Measurements from ENCODE around the gene SH3RF3.
A peak's percentile ranks its signal among the peaks of the same experiment; 100 is the strongest.

Gene SH3RF3

GRCh38 chr2:109367683-109368082 is 238.7 kb downstream of the SH3RF3 start:
- Histone ChIP-seq H3K9ac (no peak overlapping the region), H3K4me1 (peaks cover 9 to 18% (median 12%) of the 10 kb centered on the region in 10 experiments), H3K9me3 (replicated peaks in 1 of 11) (no peaks in the 10 kb centered on the region), H3K4me2 (no peak overlapping the region), H3K36me3 (peaks cover 13 to 26% (median 17%) of the 10 kb centered on the region in 11 experiments), H3K4me3 (no peak overlapping the region), H3K27me3 (no peaks in the 10 kb centered on the region), H3K27ac (no peak overlapping the region), H4K20me1 (peaks cover 0 to 95% (median 66%) of the 10 kb centered on the region in 11 experiments; a peak in 19 of 22 replicates)
- TF ChIP-seq Cebpa-rat (IDR thresholded peaks at IDR 0.05): no peak

GRCh38 chr2:109368798-109369197 is 239.8 kb downstream of the SH3RF3 start:
- H3K4me3 ChIP-seq: no peak overlapping the region
- peaks cover 9 to 24% (median 15%) of the 10 kb centered on the region in 10 experiments for H3K4me1 ChIP-seq
- H3K27me3 ChIP-seq: no peaks in the 10 kb centered on the region
- H3K27ac ChIP-seq: no peak overlapping the region
- peaks cover 13 to 37% (median 28%) of the 10 kb centered on the region in 11 experiments for H3K36me3 ChIP-seq
- TF ChIP-seq Cebpa-rat (IDR thresholded peaks at IDR 0.05): no peak
- H4K20me1 ChIP-seq: peaks cover 0 to 95% (median 71%) of the 10 kb centered on the region in 11 experiments; a peak in 19 of 22 replicates
- no peak overlapping the region for H3K4me2 ChIP-seq
- H3K9me3 ChIP-seq (replicated peaks in 1 of 11): no peaks in the 10 kb centered on the region
- no peak overlapping the region for H3K9ac ChIP-seq

- no peaks in the 10 kb centered on the region for H3K27me3 ChIP-seq
- no peak overlapping the region for H3K9ac ChIP-seq
- H3K4me1 ChIP-seq: peaks cover 6 to 24% (median 7%) of the 10 kb centered on the region in 10 experiments
- H4K20me1 ChIP-seq: peaks cover 0 to 95% (median 71%) of the 10 kb centered on the region in 11 experiments; a peak in 18 of 22 replicates
- TF ChIP-seq Cebpa-rat (IDR thresholded peaks at IDR 0.05): no peak
- peaks cover 18 to 45% (median 37%) of the 10 kb centered on the region in 11 experiments for H3K36me3 ChIP-seq
- no peak overlapping the region for H3K4me2 ChIP-seq
- H3K4me3 ChIP-seq: no peak overlapping the region
- H3K27ac ChIP-seq: no peak overlapping the region
- no peaks in the 10 kb centered on the region for H3K9me3 ChIP-seq (replicated peaks in 1 of 11)
These were observed 240.7 kb downstream of the SH3RF3 start for GRCh38 chr2:109369671-109370191.

GRCh38 chr2:109370399-109371035 is 241.5 kb downstream of the SH3RF3 start:
- Histone ChIP-seq H3K4me1 (peaks cover 0 to 16% (median 3%) of the 10 kb centered on the region in 10 experiments; a peak in 8 of 20 replicates), H3K4me3 (no peak overlapping the region), H4K20me1 (peaks cover 0 to 95% (median 69%) of the 10 kb centered on the region in 11 experiments; a peak in 17 of 22 replicates), H3K9me3 (replicated peaks in 1 of 11) (no peaks in the 10 kb centered on the region), H3K27me3 (no peaks in the 10 kb centered on the region), H3K4me2 (no peak overlapping the region; a peak in 1 of 22 replicates), H3K36me3 (peaks cover 26 to 53% (median 45%) of the 10 kb centered on the region in 11 experiments), H3K9ac (no peak overlapping the region), H3K27ac (no peak overlapping the region)
- no peak for TF ChIP-seq Cebpa-rat (IDR thresholded peaks at IDR 0.05)

- H3K27ac ChIP-seq: no peak overlapping the region
- H3K4me1 ChIP-seq: peaks cover 0 to 16% (median 3%) of the 10 kb centered on the region in 10 experiments; a peak in 8 of 20 replicates
- no peak for TF ChIP-seq Cebpa-rat (IDR thresholded peaks at IDR 0.05)
- no peak overlapping the region for H3K4me3 ChIP-seq
- H3K27me3 ChIP-seq: no peaks in the 10 kb centered on the region
- peaks cover 0 to 95% (median 75%) of the 10 kb centered on the region in 11 experiments; a peak in 19 of 22 replicates for H4K20me1 ChIP-seq
- no peaks in the 10 kb centered on the region for H3K9me3 ChIP-seq (replicated peaks in 1 of 11)
- peaks cover 28 to 63% (median 53%) of the 10 kb centered on the region in 11 experiments for H3K36me3 ChIP-seq
- no peak overlapping the region for H3K4me2 ChIP-seq
- no peak overlapping the region for H3K9ac ChIP-seq
These were observed 242.6 kb downstream of the SH3RF3 start for GRCh38 chr2:109371481-109372170.

GRCh38 chr2:109372171-109372568 is 243.2 kb downstream of the SH3RF3 start:
- Histone ChIP-seq H4K20me1 (peaks cover 0 to 95% (median 80%) of the 10 kb centered on the region in 11 experiments; a peak in 19 of 22 replicates), H3K9ac (no peak overlapping the region), H3K36me3 (peaks cover 28 to 68% (median 56%) of the 10 kb centered on the region in 11 experiments), H3K9me3 (replicated peaks in 1 of 11) (no peaks in the 10 kb centered on the region), H3K4me1 (peaks cover 0 to 16% (median 3%) of the 10 kb centered on the region in 10 experiments; a peak in 8 of 20 replicates), H3K4me2 (no peak overlapping the region), H3K27ac (no peak overlapping the region), H3K27me3 (no peaks in the 10 kb centered on the region), H3K4me3 (no peak overlapping the region)
- TF ChIP-seq Cebpa-rat (IDR thresholded peaks at IDR 0.05): no peak

- H3K4me3 ChIP-seq: no peak overlapping the region
These were observed 243.6 kb downstream of the SH3RF3 start for GRCh38 chr2:109372614-109373013.

GRCh38 chr2:109373791-109374547 is 245.0 kb downstream of the SH3RF3 start:
- Histone ChIP-seq H3K36me3 (peaks cover 28 to 79% (median 58%) of the 10 kb centered on the region in 11 experiments), H4K20me1 (peaks cover 6 to 100% (median 94%) of the 10 kb centered on the region in 11 experiments; a peak in 20 of 22 replicates), H3K4me2 (peak overlapping the region in 5 of 11 experiments; percentile 7 to 48 (median 48); a peak in 10 of 22 replicates), H3K9ac (no peak overlapping the region; a peak in 1 of 22 replicates), H3K9me3 (replicated peaks in 1 of 11) (no peaks in the 10 kb centered on the region), H3K27ac (no peak overlapping the region), H3K27me3 (no peaks in the 10 kb centered on the region), H3K4me1 (peaks cover 0 to 16% (median 5%) of the 10 kb centered on the region in 10 experiments; a peak in 8 of 20 replicates), H3K4me3 (no peak overlapping the region)
- no peak for TF ChIP-seq Cebpa-rat (IDR thresholded peaks at IDR 0.05)

More at GRCh38 chr2:109372614-109373013, 243.6 kb downstream of the SH3RF3 start:
- H3K4me1 ChIP-seq: peaks cover 0 to 16% (median 5%) of the 10 kb centered on the region in 10 experiments; a peak in 8 of 20 replicates
- H3K27ac ChIP-seq: no peak overlapping the region
- TF ChIP-seq Cebpa-rat (IDR thresholded peaks at IDR 0.05): no peak
- H3K4me2 ChIP-seq: no peak overlapping the region
- no peak overlapping the region for H3K9ac ChIP-seq
- peaks cover 28 to 73% (median 58%) of the 10 kb centered on the region in 11 experiments for H3K36me3 ChIP-seq
- no peaks in the 10 kb centered on the region for H3K9me3 ChIP-seq (replicated peaks in 1 of 11)
- H3K27me3 ChIP-seq: no peaks in the 10 kb centered on the region
- H4K20me1 ChIP-seq: peaks cover 0 to 95% (median 84%) of the 10 kb centered on the region in 11 experiments; a peak in 19 of 22 replicates

Data from BLaER1 treated with 17β-estradiol and CSF1 and Interleukin-3, amounts not matched to agents 10 nM and 100 nM (cell line).